ENCODE data around the gene KRTAP29-1.

GRCh38 chr17:41339571-41340172 is 37.0 kb upstream of the KRTAP29-1 start:
- TF ChIP-seq CTCF (IDR thresholded peaks at IDR 0.05) = no peak
- no peak for TF ChIP-seq POLR2A (IDR thresholded peaks at IDR 0.05)

Data from ovary (tissue), 3 donors.